ENCODE data around the gene ZNF14. TPM values are rescaled to one million over a fixed set of nuclear protein-coding genes. Genes with fewer than 3 reads are reported as not detected.

Gene ZNF14
- 4.3 and 6.0 TPM in 2 replicates for total RNA-seq

GRCh38 chr19:19732579-19733501 is at the start of gene ZNF14:
ZNF14 (minus strand) TSS chr19:19733112; CDS start chr19:19732958, 154 bp downstream.

DNA sequence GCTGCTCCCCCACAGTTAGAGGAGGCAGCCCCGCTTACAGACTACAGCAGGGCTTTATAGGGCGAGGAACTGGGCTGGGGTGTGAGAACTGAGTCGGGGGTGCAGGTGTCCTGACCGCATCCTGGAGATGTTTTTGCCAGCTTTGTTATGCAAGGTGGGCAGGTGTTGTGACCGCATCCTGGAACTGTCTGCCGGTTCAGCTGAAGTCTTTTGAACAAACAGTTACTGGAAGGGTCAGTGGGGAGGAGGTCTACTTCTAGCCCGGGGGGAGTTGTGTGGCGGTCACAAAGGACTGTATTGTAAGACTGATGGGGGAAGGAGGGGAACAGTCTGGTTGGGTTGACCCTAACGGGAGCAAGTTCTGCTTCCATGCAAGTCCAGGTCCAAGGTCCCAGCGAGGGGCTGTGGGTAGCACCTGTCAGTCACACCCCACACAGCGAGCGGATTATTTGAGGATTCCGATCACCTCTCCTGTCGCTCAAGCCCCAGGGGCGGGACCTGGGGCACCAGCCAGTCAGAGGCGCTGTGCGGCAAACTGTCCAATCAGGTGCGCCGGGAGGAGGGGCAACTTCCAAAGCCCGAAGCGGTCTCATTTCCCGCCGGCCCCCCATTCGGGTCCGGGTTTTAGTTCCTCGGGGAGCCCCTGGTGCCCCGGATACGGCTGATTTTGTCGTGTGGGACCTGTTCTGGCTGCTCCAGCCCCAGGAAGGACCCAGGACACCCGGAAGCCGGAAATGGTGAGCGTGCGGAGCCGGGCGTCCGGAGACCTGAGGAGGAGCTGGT is 64.5 kb downstream of the ZNF14 start, which contains the start of gene ZNF101:
TSS of gene ZNF101 (plus strand) at position 610 of the 783 bp plus-strand sequence. CDS start at position 735, 125 bp downstream.

DNA sequence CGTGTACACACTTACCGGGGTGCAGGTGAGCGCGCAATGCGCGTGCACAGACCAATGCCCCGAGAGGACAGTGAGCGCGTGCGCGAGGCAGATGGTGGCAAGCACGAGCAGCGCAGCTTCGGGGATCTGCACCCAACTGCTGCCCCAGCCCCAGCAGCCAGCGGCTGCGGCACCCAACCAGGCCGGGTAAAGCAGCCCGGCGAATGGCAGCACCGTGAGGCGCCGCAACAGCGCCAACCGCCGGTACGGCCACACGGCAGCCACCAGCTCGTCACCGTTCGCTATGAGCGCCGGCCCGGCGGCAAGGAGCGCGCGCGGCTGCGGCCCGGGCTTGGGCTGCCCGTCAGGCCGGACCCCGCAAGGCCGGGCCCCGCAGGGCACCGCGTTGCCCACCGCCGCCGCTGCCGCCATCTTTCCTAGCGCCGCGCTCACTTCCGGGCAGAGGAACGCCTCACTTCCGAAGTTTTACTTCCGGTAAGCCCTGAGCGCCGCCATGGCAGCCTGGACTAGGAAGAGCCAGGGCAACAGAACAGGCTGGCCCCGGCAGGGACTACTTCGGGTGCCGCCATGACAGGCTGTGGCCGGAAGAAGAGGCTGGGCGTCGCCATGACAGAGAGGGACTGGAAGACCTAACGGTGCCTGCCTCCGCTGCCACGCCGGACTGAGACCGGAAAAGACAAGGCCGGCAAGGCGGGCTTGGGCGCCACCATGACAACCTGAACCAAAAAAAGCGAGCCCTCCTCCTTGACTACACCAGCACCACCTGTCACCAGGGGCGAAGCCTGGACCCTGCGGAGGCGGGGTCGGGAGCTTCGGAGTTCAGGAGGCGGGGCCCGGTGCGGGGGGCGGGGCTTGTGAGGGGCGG is 69.4 kb downstream of the ZNF14 start, which contains the start of gene ATP13A1:
TSS of gene ATP13A1 (minus strand) at position 421 of the 865 bp plus-strand sequence. CDS start at position 411, 10 bp downstream.

Other genes starting within 250 kb of the ZNF14 start
- 0.60 and 0.87 TPM in 2 replicates for gene TSSK6, start 217.6 kb downstream of the ZNF14 start, total RNA-seq
- 235 and 256 TPM in 2 replicates for gene NDUFA13, start 216.9 kb downstream of the ZNF14 start, total RNA-seq
- 0.09 and 0.11 TPM in 2 replicates for gene YJEFN3, start 204.2 kb downstream of the ZNF14 start, total RNA-seq
- gene CILP2, start 194.8 kb downstream of the ZNF14 start, total RNA-seq: not detected in 2 replicates
- not detected in 2 replicates for gene PBX4, start 114.4 kb downstream of the ZNF14 start, total RNA-seq
- 0.52 and 0.54 TPM in 2 replicates for gene LPAR2, start 104.9 kb downstream of the ZNF14 start, total RNA-seq
- 4.6 and 4.7 TPM in 2 replicates for gene GMIP, start 89.5 kb downstream of the ZNF14 start, total RNA-seq
- gene ATP13A1, start 69.4 kb downstream of the ZNF14 start, total RNA-seq: 14.0 and 20.7 TPM in 2 replicates
- gene ZNF101, start 64.3 kb downstream of the ZNF14 start, total RNA-seq: 10.3 and 15.1 TPM in 2 replicates
- 5.1 and 10.8 TPM in 2 replicates for gene ZNF506, start 88.6 kb upstream of the ZNF14 start, total RNA-seq
- gene ZNF253, start 132.8 kb upstream of the ZNF14 start, total RNA-seq: 2.5 and 5.5 TPM in 2 replicates
- gene ZNF93, start 167.8 kb upstream of the ZNF14 start, total RNA-seq: 3.0 and 3.4 TPM in 2 replicates